Activated CD8-positive, alpha-beta memory T cell treated with anti-CD3 and anti-CD28 coated beads for 1 hour (primary cell): ENCODE results near the gene ZNF592.
"Not testable (repeated sequence)": the region's sequence is repeated elsewhere in the genome, so short reads cannot be mapped to it uniquely, and the experiment has no call there.

Experiments used
- DNase-seq, 2 donors: peaks; one replicate each; pipeline ENCODE4 v3.0.0-alpha.2; 2020; ENCODE audit warnings: low read depth in 1 of 2; ENCODE audit errors: extremely low read depth in 1 of 2

ZNF592 gene

GRCh38 chr15:84747416-84748273 is 747 bp upstream of the ZNF592 start:
- DNase-seq = peak in 1 of 2 donors; percentile 51

- DNase-seq = peak in 1 of 2 donors; percentile 13
Observed at GRCh38 chr15:84749111-84749991, 959 bp downstream of the ZNF592 start.

- DNase-seq = no peak
Observed at GRCh38 chr15:84750583-84751092, 2.2 kb downstream of the ZNF592 start.

GRCh38 chr15:84751721-84752120 is 3.3 kb downstream of the ZNF592 start:
- not testable (repeated sequence) for DNase-seq

DNA sequence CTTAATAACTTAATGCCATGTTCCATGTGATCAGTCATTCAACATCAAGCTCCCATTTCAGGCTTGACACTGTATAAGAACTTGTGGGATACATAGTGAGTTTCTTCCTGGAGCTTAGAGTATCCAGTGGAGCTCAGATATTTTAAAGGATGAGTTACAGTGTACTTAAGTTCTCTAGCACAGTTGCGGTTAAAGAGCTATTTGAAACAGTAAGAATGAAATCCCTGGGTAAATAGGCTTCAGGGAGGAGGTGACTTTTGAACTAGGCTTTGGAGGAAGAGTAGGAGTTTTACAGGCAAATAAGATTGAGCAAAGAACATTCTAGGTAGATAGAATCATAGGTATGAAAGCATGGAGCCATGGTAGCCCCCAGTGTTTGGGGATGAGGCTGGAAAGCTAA is 3.8 kb downstream of the ZNF592 start:
- DNase-seq = no peak

GRCh38 chr15:84752700-84753099 is 4.3 kb downstream of the ZNF592 start:
- no peak for DNase-seq

- not testable (repeated sequence) for DNase-seq
Observed at GRCh38 chr15:84754889-84755288, 6.5 kb downstream of the ZNF592 start.

GRCh38 chr15:84755736-84756527 is 7.5 kb downstream of the ZNF592 start:
- DNase-seq = no peak

GRCh38 chr15:84759018-84759417 is 10.6 kb downstream of the ZNF592 start:
- DNase-seq = no peak

- no peak for DNase-seq
Observed at GRCh38 chr15:84760219-84760618, 11.8 kb downstream of the ZNF592 start.

DNA sequence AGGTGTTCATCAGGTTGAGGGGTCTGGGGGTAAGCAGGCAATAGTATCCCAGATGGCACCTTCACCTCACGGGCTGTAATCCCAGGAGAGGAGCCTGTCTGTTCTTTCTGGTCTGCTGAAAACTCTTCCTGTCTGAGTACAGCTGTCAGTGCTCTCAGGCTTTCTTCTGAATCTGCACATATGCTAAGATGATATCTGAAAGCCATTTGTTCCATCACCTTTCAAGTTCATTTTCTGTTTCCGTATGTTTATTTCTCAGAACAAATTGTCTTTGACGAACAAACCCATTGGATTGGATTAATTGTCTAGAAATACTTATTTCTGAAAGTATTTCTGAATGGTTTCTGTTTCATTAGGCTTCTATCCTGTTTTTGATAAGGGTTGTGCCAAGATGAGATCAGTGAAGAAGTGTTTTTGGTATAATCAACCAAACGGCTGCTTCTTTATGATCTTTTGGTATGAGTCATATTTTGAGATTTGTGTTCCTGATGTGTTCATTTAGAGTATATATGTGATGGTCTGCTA is 13.3 kb downstream of the ZNF592 start:
- no peak for DNase-seq

- no peak for DNase-seq
Observed at GRCh38 chr15:84762840-84763572, 14.6 kb downstream of the ZNF592 start.

DNA sequence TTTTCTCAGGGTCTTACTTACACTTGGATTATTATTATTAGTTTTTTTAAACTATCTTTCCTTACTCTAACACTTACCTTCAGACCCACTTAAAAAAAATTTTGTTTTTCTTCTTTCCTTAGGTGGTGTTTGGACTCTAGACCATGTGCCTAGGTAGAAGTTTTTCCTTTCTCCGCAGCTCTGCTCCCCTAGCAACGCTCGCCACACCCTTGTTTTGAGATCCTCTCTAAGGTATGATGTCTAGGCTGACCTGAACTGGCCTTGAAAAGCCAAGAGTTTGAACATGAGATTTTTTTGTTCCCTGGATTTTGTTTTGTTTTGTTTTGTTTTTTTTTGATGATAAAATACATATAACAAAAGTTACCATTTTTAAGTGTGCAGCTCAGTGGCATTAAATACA is 16.2 kb downstream of the ZNF592 start:
- no peak for DNase-seq

DNA sequence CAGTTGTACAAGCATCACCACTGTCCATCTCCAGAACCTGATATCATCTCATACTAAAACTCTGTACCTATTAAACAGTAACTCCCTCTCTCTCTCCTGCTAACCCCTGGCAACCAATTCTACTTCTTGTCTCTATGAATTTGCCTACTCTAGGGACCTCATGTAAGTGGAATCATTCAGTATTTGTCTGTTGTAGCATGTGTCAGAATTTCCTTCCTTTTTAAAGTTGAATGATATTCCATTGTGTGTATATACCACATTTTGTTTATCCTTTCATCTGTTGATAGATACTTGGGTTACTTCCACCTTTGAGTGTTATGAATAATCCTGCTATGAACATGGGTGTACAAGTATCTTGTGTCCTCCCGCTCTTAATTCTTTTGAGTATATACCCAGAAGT is 16.6 kb downstream of the ZNF592 start:
- no peak for DNase-seq

- no peak for DNase-seq
Observed at GRCh38 chr15:84765675-84766074, 17.3 kb downstream of the ZNF592 start.

- no peak for DNase-seq
Observed at GRCh38 chr15:84766461-84767035, 18.2 kb downstream of the ZNF592 start.

GRCh38 chr15:84772031-84772430 is 23.6 kb downstream of the ZNF592 start:
- no peak for DNase-seq

- no peak for DNase-seq
Observed at GRCh38 chr15:84772467-84772866, 24.1 kb downstream of the ZNF592 start.

- no peak for DNase-seq
Observed at GRCh38 chr15:84773716-84774115, 25.3 kb downstream of the ZNF592 start.
